Endodermal cell (in vitro differentiated cells): Measurements from ENCODE around the gene MVD. TPM values are rescaled to one million over a fixed set of nuclear protein-coding genes. Genes with fewer than 3 reads are reported as not detected.

Experiments used
- DNase-seq: peaks from one replicate; pipeline ENCODE4 v3.0.0-alpha.2; 2017
- H3K27ac ChIP-seq: 2 replicates; pipeline ENCODE4 v1.5.1; 2013; ENCODE audit warnings: mild to moderate bottlenecking, low read depth, low read length, moderate library complexity
- H3K27me3 ChIP-seq: 2 replicates; pipeline ENCODE4 v1.6.1; 2013; ENCODE audit warnings: mild to moderate bottlenecking, low read length, moderate library complexity; ENCODE audit not compliant: insufficient read depth, control insufficient read depth, poor library complexity, severe bottlenecking
- H3K36me3 ChIP-seq: 2 replicates; pipeline ENCODE4 v1.7.0; 2013; ENCODE audit warnings: mild to moderate bottlenecking, low read length, moderate library complexity; ENCODE audit not compliant: control insufficient read depth, insufficient read depth
- H3K4me1 ChIP-seq: one replicate; pipeline ENCODE4 v1.7.0; 2013; ENCODE audit warnings: low read length; ENCODE audit not compliant: control insufficient read depth, insufficient read depth
- H3K4me3 ChIP-seq: 2 replicates; pipeline ENCODE4 v1.5.1; 2013; ENCODE audit warnings: mild to moderate bottlenecking, low read length, moderate library complexity
- H3K9ac ChIP-seq: 2 replicates; pipeline ENCODE4 v1.6.1; 2013; ENCODE audit warnings: mild to moderate bottlenecking, low read length, moderate library complexity; ENCODE audit not compliant: poor library complexity, severe bottlenecking; ENCODE audit errors: extremely low read depth
- H3K9me3 ChIP-seq: 2 replicates; pipeline ENCODE4 v1.6.1; 2013; ENCODE audit warnings: mild to moderate bottlenecking, low read length, moderate library complexity; ENCODE audit not compliant: control insufficient read depth
- H3K27ac Mint-ChIP-seq: 2 replicates; pipeline ENCODE4 v1.8.0; 2020; ENCODE audit warnings: mixed read lengths
- H3K27me3 Mint-ChIP-seq: 2 replicates; pipeline ENCODE4 v1.8.0; 2021; ENCODE audit warnings: mild to moderate bottlenecking, mixed read lengths; ENCODE audit not compliant: insufficient read depth
- H3K36me3 Mint-ChIP-seq: 2 replicates; pipeline ENCODE4 v1.8.0; 2020; ENCODE audit warnings: low read depth, mixed read lengths
- H3K4me1 Mint-ChIP-seq: 2 replicates; pipeline ENCODE4 v1.8.0; 2020; ENCODE audit warnings: mixed read lengths
- H3K4me3 Mint-ChIP-seq: 2 replicates; pipeline ENCODE4 v1.8.0; 2020; ENCODE audit warnings: mild to moderate bottlenecking, moderate library complexity, mixed read lengths
- H3K9me3 Mint-ChIP-seq: 2 replicates; pipeline ENCODE4 v1.8.0; 2020; ENCODE audit warnings: mild to moderate bottlenecking, mixed read lengths
- whole genome bisulfite sequencing, 2 experiments: methylation state at CpG; one replicate each; pipeline versions ENCODE4 v1.1.5 to v1.1.7; 2013; ENCODE audit warnings: missing lambda C conversion rate in 2 of 2, mixed read lengths in 1 of 2; ENCODE audit not compliant: insufficient coverage in 1 of 2, insufficient read length in 1 of 2; 5-methylcytosine and 5-hydroxymethylcytosine counted together
- total RNA-seq, 2 donors: library from RNA; stranded (reverse); fragmentation: NEBNext Ultra II Directional in 1 of 2; extraction: Animal tissue kit (Norgen Biotek cat#: 25700) in 1 of 2; gene quantifications; 2 replicates in 1 of 2; 3 replicates in 1 of 2; pipeline ENCODE4 v1.2.1, GENCODE V29; 2021
- TF ChIP-seq, protein P1 (sequence below): fragments of 200-600 bp; sonication (generic); conservative IDR thresholded peaks from 2 replicates; pipeline ENCODE4 v1.5.0; 2021; ENCODE audit warnings: antibody characterized with exemption, mild to moderate bottlenecking

The MVD gene
- total RNA-seq, 2 donors from 2014 or later: 79.8 to 81.4 TPM

DNA sequence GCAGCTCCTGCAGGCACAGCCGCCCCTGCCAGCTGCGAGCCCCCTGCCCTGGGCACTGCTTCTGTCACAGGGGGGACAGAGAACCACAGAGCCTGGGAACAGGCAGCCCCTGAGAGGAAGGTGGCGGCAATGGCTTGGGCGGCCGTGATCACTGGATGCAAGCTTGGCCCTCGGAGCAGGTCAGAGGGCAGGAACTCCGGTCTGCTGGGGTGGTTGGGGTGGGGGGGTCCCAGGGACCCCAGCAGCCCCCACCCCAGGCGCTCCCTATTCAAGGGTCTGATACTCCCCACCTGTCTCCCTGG, 10.2 kb downstream of the MVD start:
- Mint-ChIP-seq H3K4me1 (peaks cover 5% of the 10 kb centered on the region), H3K27me3 (no peaks in the 10 kb centered on the region), H3K4me3 (no peak overlapping the region), H3K9me3 (no peaks in the 10 kb centered on the region), H3K27ac (no peak overlapping the region), H3K36me3 (peaks cover 16% of the 10 kb centered on the region)
- no peaks in the 10 kb centered on the region for H3K9me3 ChIP-seq
- H3K4me3 ChIP-seq: no peak overlapping the region
- DNase-seq: no peak
- peaks cover 5% of the 10 kb centered on the region for H3K4me1 ChIP-seq
- TF ChIP-seq, protein P1, sequence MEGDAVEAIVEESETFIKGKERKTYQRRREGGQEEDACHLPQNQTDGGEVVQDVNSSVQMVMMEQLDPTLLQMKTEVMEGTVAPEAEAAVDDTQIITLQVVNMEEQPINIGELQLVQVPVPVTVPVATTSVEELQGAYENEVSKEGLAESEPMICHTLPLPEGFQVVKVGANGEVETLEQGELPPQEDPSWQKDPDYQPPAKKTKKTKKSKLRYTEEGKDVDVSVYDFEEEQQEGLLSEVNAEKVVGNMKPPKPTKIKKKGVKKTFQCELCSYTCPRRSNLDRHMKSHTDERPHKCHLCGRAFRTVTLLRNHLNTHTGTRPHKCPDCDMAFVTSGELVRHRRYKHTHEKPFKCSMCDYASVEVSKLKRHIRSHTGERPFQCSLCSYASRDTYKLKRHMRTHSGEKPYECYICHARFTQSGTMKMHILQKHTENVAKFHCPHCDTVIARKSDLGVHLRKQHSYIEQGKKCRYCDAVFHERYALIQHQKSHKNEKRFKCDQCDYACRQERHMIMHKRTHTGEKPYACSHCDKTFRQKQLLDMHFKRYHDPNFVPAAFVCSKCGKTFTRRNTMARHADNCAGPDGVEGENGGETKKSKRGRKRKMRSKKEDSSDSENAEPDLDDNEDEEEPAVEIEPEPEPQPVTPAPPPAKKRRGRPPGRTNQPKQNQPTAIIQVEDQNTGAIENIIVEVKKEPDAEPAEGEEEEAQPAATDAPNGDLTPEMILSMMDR: no peak
- 95 to 100% methylated on average over 5 to 8 of the region's 8 CpGs for WGBS, 2 experiments
- no peak overlapping the region for H3K9ac ChIP-seq
- no peak overlapping the region for H3K27ac ChIP-seq
- H3K36me3 ChIP-seq: no peaks in the 10 kb centered on the region
- H3K27me3 ChIP-seq: no peaks in the 10 kb centered on the region

DNA sequence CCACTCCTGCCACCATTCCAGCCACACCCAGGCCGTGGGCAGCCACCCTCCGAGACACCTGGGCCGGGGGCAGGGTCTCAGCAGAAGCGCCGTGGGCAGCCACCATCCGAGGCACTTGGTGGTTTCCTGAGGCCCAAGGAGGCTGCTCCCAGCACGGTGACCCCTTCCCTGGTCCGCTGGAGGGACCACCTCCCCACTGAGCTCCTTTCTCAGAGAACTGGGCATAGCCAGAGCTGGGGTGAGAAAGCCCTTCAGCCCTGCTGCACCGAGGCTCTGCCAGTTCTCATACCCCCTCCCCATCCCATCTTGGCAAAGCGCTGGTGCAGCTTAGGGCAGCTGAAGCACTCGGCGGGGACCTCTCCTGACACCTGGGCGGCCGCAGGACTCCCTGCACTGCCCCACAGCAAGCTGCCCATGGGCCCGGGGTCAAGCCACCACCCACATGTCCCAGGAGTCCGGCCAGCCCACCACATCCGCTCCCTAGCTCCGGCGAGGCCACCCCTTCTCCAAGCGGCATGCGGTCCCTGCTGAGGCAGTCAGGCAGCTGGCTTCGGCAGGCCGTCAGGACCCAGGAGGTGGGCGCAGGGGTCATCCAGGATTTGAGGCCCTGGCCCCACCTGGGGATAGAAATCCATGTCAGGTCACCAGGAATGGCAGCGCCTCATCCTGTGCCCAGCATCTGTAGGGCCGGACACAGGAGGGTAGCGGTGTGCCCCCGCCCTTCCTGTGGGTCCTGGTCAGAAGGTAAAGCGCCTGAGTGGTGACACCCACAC, 10.7 kb downstream of the MVD start:
- H3K4me3 Mint-ChIP-seq: peak overlapping the region; percentile 20
- Histone ChIP-seq H3K27ac (no peak overlapping the region), H3K4me1 (peaks cover 5% of the 10 kb centered on the region), H3K27me3 (no peaks in the 10 kb centered on the region), H3K9ac (no peak overlapping the region), H3K4me3 (no peak overlapping the region), H3K36me3 (no peaks in the 10 kb centered on the region), H3K9me3 (no peaks in the 10 kb centered on the region)
- H3K27me3 Mint-ChIP-seq: no peaks in the 10 kb centered on the region
- 91 to 94% methylated on average over 18 to 29 of the region's 29 CpGs for WGBS, 2 experiments
- TF ChIP-seq, protein P1: no peak
- DNase-seq: no peak
- peaks cover 16% of the 10 kb centered on the region for H3K36me3 Mint-ChIP-seq
- H3K27ac Mint-ChIP-seq: no peak overlapping the region
- H3K4me1 Mint-ChIP-seq: peaks cover 5% of the 10 kb centered on the region
- no peaks in the 10 kb centered on the region for H3K9me3 Mint-ChIP-seq

DNA sequence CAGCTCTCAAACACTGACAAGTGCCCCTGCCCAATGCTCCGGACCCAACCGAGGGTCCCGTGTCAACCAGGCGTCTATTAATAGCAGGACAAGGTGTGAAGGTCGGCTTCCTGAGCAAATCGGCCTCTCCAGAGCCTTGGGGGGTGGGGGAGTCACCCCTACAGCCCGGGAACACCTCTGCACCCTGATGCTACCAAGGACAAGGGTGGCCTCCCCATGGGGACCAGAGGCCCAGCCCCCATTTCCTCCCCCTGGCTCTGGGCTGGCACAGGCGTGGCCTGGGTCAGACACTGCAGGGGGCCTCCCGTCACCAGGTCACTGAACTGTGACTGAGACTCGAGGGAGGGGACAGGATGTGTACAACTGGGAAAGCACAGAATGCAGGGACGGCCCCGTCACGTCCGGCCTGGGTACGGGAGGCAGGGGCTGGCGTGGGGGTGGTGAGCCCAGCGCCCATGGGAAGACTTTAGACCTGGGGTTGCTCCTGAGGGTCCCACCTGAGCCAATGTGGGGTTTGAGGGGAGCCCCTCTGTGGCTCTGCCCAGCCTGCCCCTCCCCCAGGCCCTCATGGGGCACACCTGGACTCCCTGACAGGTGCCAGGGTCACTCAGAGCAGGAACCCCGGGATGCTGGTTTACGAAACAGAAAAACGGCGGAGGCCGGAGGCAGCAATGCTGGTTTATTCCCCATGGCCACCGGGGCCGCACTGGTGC, 11.5 kb downstream of the MVD start:
- WGBS, 2 experiments: 64 to 74% methylated on average over 15 to 24 of the region's 24 CpGs
- Histone ChIP-seq H3K27ac (no peak overlapping the region), H3K4me1 (peaks cover 5% of the 10 kb centered on the region), H3K27me3 (no peaks in the 10 kb centered on the region), H3K9me3 (no peaks in the 10 kb centered on the region), H3K4me3 (peak overlapping the region; percentile 90), H3K36me3 (no peaks in the 10 kb centered on the region), H3K9ac (no peak overlapping the region)
- TF ChIP-seq, protein P1: no peak
- Mint-ChIP-seq H3K4me3 (peak overlapping the region; percentile 78), H3K4me1 (peaks cover 5% of the 10 kb centered on the region), H3K36me3 (peaks cover 16% of the 10 kb centered on the region), H3K27ac (peak overlapping the region; percentile 48), H3K9me3 (no peaks in the 10 kb centered on the region), H3K27me3 (no peaks in the 10 kb centered on the region)
- DNase-seq: peak; percentile 83
